Liver (tissue), 3 donors: Measurements from ENCODE around the gene ZC3H12C.

Experiments used
- EGR1 ChIP-seq, 2 donors: IDR thresholded peaks; 2 replicates each; pipeline ENCODE4 v1.6.1; 2016 to 2018; ENCODE audit warnings: antibody characterized with exemption in 2 of 2, low read depth in 2 of 2
- SP1 ChIP-seq: IDR thresholded peaks from 2 replicates; pipeline ENCODE4 v1.6.1; 2018; ENCODE audit warnings: antibody characterized with exemption, mild to moderate bottlenecking
- TF ChIP-seq, protein P1 (sequence below): fragments of 150-350 bp; IDR thresholded peaks from 2 replicates; pipeline ENCODE4 v1.5.1; 2017; ENCODE audit warnings: improper control_type of control experiment, low read depth, low read length; ENCODE audit not compliant: missing input control
- TF ChIP-seq, protein P2 (sequence below): IDR thresholded peaks from 2 replicates; pipeline ENCODE4 v1.6.1; 2016; ENCODE audit warnings: antibody characterized with exemption, mild to moderate bottlenecking
- donor health status: healthy.
- donor health status: healthy.

DNA sequence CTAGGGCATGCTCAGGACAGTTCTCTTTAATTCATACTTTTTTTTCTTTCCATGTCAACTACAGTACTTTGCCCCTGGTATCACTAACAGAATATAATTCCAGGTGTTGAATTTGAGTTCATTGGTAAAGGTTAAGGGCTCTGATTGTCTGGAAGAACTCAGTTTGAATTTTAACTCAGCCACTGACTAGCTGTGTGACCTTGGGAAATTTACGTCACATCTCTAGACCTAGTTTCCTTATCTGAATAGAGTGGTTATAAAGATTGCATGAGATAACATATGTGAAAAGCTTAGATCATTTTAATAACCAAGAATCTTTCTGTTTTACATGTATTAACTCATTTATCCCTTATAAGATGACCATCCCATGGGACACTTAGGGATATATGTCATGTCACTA lies 15.8 kb upstream of the ZC3H12C start:
- TF ChIP-seq, protein P1, sequence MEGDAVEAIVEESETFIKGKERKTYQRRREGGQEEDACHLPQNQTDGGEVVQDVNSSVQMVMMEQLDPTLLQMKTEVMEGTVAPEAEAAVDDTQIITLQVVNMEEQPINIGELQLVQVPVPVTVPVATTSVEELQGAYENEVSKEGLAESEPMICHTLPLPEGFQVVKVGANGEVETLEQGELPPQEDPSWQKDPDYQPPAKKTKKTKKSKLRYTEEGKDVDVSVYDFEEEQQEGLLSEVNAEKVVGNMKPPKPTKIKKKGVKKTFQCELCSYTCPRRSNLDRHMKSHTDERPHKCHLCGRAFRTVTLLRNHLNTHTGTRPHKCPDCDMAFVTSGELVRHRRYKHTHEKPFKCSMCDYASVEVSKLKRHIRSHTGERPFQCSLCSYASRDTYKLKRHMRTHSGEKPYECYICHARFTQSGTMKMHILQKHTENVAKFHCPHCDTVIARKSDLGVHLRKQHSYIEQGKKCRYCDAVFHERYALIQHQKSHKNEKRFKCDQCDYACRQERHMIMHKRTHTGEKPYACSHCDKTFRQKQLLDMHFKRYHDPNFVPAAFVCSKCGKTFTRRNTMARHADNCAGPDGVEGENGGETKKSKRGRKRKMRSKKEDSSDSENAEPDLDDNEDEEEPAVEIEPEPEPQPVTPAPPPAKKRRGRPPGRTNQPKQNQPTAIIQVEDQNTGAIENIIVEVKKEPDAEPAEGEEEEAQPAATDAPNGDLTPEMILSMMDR, result no peak
- TF ChIP-seq SP1, result no peak
- no peak for TF ChIP-seq EGR1 (IDR thresholded peaks at IDR 0.05; ENCODE audit: low read depth in 2 of 2)
- TF ChIP-seq, protein P2, sequence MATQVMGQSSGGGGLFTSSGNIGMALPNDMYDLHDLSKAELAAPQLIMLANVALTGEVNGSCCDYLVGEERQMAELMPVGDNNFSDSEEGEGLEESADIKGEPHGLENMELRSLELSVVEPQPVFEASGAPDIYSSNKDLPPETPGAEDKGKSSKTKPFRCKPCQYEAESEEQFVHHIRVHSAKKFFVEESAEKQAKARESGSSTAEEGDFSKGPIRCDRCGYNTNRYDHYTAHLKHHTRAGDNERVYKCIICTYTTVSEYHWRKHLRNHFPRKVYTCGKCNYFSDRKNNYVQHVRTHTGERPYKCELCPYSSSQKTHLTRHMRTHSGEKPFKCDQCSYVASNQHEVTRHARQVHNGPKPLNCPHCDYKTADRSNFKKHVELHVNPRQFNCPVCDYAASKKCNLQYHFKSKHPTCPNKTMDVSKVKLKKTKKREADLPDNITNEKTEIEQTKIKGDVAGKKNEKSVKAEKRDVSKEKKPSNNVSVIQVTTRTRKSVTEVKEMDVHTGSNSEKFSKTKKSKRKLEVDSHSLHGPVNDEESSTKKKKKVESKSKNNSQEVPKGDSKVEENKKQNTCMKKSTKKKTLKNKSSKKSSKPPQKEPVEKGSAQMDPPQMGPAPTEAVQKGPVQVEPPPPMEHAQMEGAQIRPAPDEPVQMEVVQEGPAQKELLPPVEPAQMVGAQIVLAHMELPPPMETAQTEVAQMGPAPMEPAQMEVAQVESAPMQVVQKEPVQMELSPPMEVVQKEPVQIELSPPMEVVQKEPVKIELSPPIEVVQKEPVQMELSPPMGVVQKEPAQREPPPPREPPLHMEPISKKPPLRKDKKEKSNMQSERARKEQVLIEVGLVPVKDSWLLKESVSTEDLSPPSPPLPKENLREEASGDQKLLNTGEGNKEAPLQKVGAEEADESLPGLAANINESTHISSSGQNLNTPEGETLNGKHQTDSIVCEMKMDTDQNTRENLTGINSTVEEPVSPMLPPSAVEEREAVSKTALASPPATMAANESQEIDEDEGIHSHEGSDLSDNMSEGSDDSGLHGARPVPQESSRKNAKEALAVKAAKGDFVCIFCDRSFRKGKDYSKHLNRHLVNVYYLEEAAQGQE, result no peak
